Trophoblast cell (in vitro differentiated cells and primary cell): ENCODE measurements around the gene MICOS13.

Experiments used
- DNase-seq, 2 donors: peaks; one replicate each; pipeline ENCODE4 v3.0.0-alpha.2; 2016
- H2AFZ ChIP-seq: 2 replicates; pipeline ENCODE4 v1.6.1; 2013; ENCODE audit warnings: low read length, moderate library complexity, mild to moderate bottlenecking; ENCODE audit not compliant: insufficient read depth, poor library complexity
- H2AK5ac ChIP-seq: 2 replicates; pipeline ENCODE4 v1.6.1; 2013; ENCODE audit warnings: mild to moderate bottlenecking, low read length
- H2BK120ac ChIP-seq: 2 replicates; pipeline ENCODE4 v1.6.1; 2013; ENCODE audit warnings: low read length, mild to moderate bottlenecking, moderate library complexity; ENCODE audit not compliant: insufficient read depth, poor library complexity
- H2BK12ac ChIP-seq: 2 replicates; pipeline ENCODE4 v1.6.1; 2013; ENCODE audit warnings: mild to moderate bottlenecking, low read length, moderate library complexity
- H2BK5ac ChIP-seq: 2 replicates; pipeline ENCODE4 v1.6.1; 2013; ENCODE audit warnings: low read length, low read depth, moderate library complexity, mild to moderate bottlenecking; ENCODE audit not compliant: poor library complexity
- H3K14ac ChIP-seq: 2 replicates; pipeline ENCODE4 v1.6.1; 2013; ENCODE audit warnings: mild to moderate bottlenecking, low read length
- H3K18ac ChIP-seq: 2 replicates; pipeline ENCODE4 v1.6.1; 2013; ENCODE audit warnings: mild to moderate bottlenecking, low read length
- H3K23ac ChIP-seq: 2 replicates; pipeline ENCODE4 v1.6.1; 2013; ENCODE audit warnings: low read length
- H3K27ac ChIP-seq: 2 replicates; pipeline ENCODE4 v1.5.1; 2013; ENCODE audit warnings: low read depth, mild to moderate bottlenecking, inconsistent platforms, low read length, moderate library complexity
- H3K27me3 ChIP-seq: 2 replicates; pipeline ENCODE4 v1.6.1; 2013; ENCODE audit warnings: inconsistent platforms, mild to moderate bottlenecking, low read length, moderate library complexity; ENCODE audit not compliant: insufficient read depth
- H3K36me3 ChIP-seq, 2 experiments: 1 replicate in 1 of 2; 2 replicates in 1 of 2; pipeline ENCODE4 v1.6.1; 2013; ENCODE audit warnings: low read length in 2 of 2, mild to moderate bottlenecking in 2 of 2, moderate library complexity in 1 of 2; ENCODE audit not compliant: insufficient read depth in 2 of 2, control insufficient read depth in 1 of 2
- H3K4ac ChIP-seq: 2 replicates; pipeline ENCODE4 v1.6.1; 2013; ENCODE audit warnings: low read depth, mild to moderate bottlenecking, low read length, moderate library complexity
- H3K4me1 ChIP-seq, 2 experiments: 1 replicate in 1 of 2; 2 replicates in 1 of 2; pipeline ENCODE4 v1.6.1; 2013; ENCODE audit warnings: low read length in 2 of 2, mild to moderate bottlenecking in 2 of 2, moderate library complexity in 1 of 2; ENCODE audit not compliant: insufficient read depth in 2 of 2, control insufficient read depth in 1 of 2
- H3K4me2 ChIP-seq: 2 replicates; pipeline ENCODE4 v1.6.1; 2013; ENCODE audit warnings: inconsistent platforms, mild to moderate bottlenecking, low read length, moderate library complexity
- H3K4me3 ChIP-seq: 2 replicates; pipeline ENCODE4 v1.5.1; 2013; ENCODE audit warnings: mild to moderate bottlenecking, low read depth, low read length, inconsistent platforms
- H3K79me1 ChIP-seq: one replicate; pipeline ENCODE4 v1.6.1; 2013; ENCODE audit warnings: low read length
- H3K79me2 ChIP-seq: 2 replicates; pipeline ENCODE4 v1.6.1; 2013; ENCODE audit warnings: low read length, mild to moderate bottlenecking; ENCODE audit not compliant: control insufficient read depth, insufficient read depth, poor library complexity
- H3K9ac ChIP-seq: 2 replicates; pipeline ENCODE4 v1.6.1; 2013; ENCODE audit warnings: mild to moderate bottlenecking, low read length
- H3K9me3 ChIP-seq: 2 replicates; pipeline ENCODE4 v1.6.1; 2013; ENCODE audit warnings: low read depth, mild to moderate bottlenecking, control low read depth, inconsistent platforms, low read length; ENCODE audit not compliant: insufficient read depth
- H4K12ac ChIP-seq: 2 replicates; pipeline ENCODE4 v1.6.1; 2013; ENCODE audit warnings: low read depth, mild to moderate bottlenecking, low read length, moderate library complexity
- H4K8ac ChIP-seq: 2 replicates; pipeline ENCODE4 v1.6.1; 2013; ENCODE audit warnings: low read depth, mild to moderate bottlenecking, low read length, moderate library complexity
- H4K91ac ChIP-seq: one replicate; pipeline ENCODE4 v1.6.1; 2013; ENCODE audit warnings: low read depth, mild to moderate bottlenecking, low read length, moderate library complexity
- WGBS: extraction: QIAGEN DNeasy Blood & Tissue Kit; methylation state at CpG from one replicate; pipeline ENCODE4 v1.1.7; 2013; ENCODE audit warnings: missing lambda C conversion rate; ENCODE audit not compliant: insufficient read length, insufficient coverage; ENCODE audit errors: extremely low coverage; 5-methylcytosine and 5-hydroxymethylcytosine counted together

The MICOS13 gene

GRCh38 chr19:5641171-5641570, 39.1 kb downstream of the MICOS13 start:
- H3K27ac ChIP-seq: no peak overlapping the region
- no peak overlapping the region for H4K91ac ChIP-seq
- H3K4ac ChIP-seq: peak overlapping the region; percentile 19
- H3K23ac ChIP-seq: no peak overlapping the region
- no peak overlapping the region for H3K9ac ChIP-seq
- H2BK5ac ChIP-seq: no peak overlapping the region
- no peak overlapping the region for H3K18ac ChIP-seq
- no peak overlapping the region for H2BK120ac ChIP-seq
- no CpG with 5 or more reads among the region's 4 CpGs for WGBS
- DNase-seq: no peak
- H3K4me2 ChIP-seq: no peak overlapping the region
- no peaks in the 10 kb centered on the region for H3K9me3 ChIP-seq
- H3K79me2 ChIP-seq: peaks cover 5% of the 10 kb centered on the region
- H3K27me3 ChIP-seq: no peaks in the 10 kb centered on the region
- no peak overlapping the region for H2AFZ ChIP-seq
- H3K14ac ChIP-seq: no peak overlapping the region
- H3K4me1 ChIP-seq: no peaks in the 10 kb centered on the region
- H4K8ac ChIP-seq: no peak overlapping the region
- no peak overlapping the region for H4K12ac ChIP-seq
- H3K36me3 ChIP-seq: peaks cover 38 to 40% of the 10 kb centered on the region in 2 experiments
- H2AK5ac ChIP-seq: no peak overlapping the region
- H3K79me1 ChIP-seq: no peaks in the 10 kb centered on the region
- H2BK12ac ChIP-seq: no peak overlapping the region
- H3K4me3 ChIP-seq: no peak overlapping the region

GRCh38 chr19:5637971-5638370, 42.3 kb downstream of the MICOS13 start:
- no peak overlapping the region for H4K8ac ChIP-seq
- no peak overlapping the region for H2AK5ac ChIP-seq
- H3K4me2 ChIP-seq: no peak overlapping the region
- no peak overlapping the region for H2BK5ac ChIP-seq
- H3K4ac ChIP-seq: peak overlapping the region; percentile 92
- H3K27ac ChIP-seq: no peak overlapping the region
- H3K9ac ChIP-seq: no peak overlapping the region
- no peak overlapping the region for H3K4me3 ChIP-seq
- peak in 1 of 2 donors; percentile 59 for DNase-seq
- H3K18ac ChIP-seq: no peak overlapping the region
- peaks cover 22 to 26% of the 10 kb centered on the region in 2 experiments for H3K36me3 ChIP-seq
- no peak overlapping the region for H3K14ac ChIP-seq
- H3K9me3 ChIP-seq: no peaks in the 10 kb centered on the region
- no peak overlapping the region for H2BK12ac ChIP-seq
- H3K23ac ChIP-seq: no peak overlapping the region
- peaks cover 9% of the 10 kb centered on the region for H3K79me2 ChIP-seq
- H3K27me3 ChIP-seq: no peaks in the 10 kb centered on the region
- H4K12ac ChIP-seq: no peak overlapping the region
- H3K4me1 ChIP-seq: no peaks in the 10 kb centered on the region
- no peak overlapping the region for H2AFZ ChIP-seq
- H4K91ac ChIP-seq: no peak overlapping the region
- no CpG with 5 or more reads among the region's 1 CpG for WGBS
- H3K79me1 ChIP-seq: no peaks in the 10 kb centered on the region
- H2BK120ac ChIP-seq: no peak overlapping the region

DNA sequence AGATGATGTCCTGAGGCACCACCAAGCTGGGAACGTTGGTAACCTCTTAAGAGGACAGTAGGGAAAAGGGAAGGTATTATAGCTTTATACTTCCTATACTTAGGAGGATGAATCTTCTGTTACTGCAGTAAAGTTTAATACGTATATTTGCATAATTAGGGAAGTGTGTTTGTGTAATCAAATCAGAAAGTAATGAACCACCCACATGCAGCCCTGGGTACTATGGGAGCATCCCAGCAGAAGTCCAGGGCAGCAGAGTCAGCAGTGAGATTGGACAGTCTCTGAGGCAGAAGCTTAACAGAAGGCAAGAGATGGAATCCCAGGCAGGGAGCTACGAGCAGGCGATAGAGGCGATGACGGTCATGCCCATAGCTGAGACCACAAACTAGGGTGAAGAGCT, 44.9 kb downstream of the MICOS13 start:
- Histone ChIP-seq H3K18ac (no peak overlapping the region), H3K27me3 (no peaks in the 10 kb centered on the region), H2BK12ac (no peak overlapping the region), H3K79me2 (peaks cover 12% of the 10 kb centered on the region), H3K9me3 (no peaks in the 10 kb centered on the region), H3K27ac (no peak overlapping the region), H3K23ac (no peak overlapping the region), H3K36me3 (peaks cover 5 to 13% of the 10 kb centered on the region in 2 experiments), H2AFZ (no peak overlapping the region), H4K8ac (no peak overlapping the region), H2AK5ac (no peak overlapping the region), H3K4ac (peak overlapping the region; percentile 47), H2BK120ac (no peak overlapping the region), H3K14ac (no peak overlapping the region), H3K9ac (no peak overlapping the region), H3K4me2 (no peak overlapping the region), H2BK5ac (no peak overlapping the region), H3K79me1 (no peaks in the 10 kb centered on the region), H3K4me3 (no peak overlapping the region), H4K12ac (no peak overlapping the region), H3K4me1 (peaks cover 0 to 3% of the 10 kb centered on the region in 2 experiments), H4K91ac (no peak overlapping the region)
- no CpG with 5 or more reads among the region's 6 CpGs for WGBS
- DNase-seq: no peak

GRCh38 chr19:5632657-5633056, 47.7 kb downstream of the MICOS13 start:
- DNase-seq: peak in 1 of 2 donors; percentile 38
- no peak overlapping the region for H3K14ac ChIP-seq
- WGBS: no CpG with 5 or more reads among the region's 5 CpGs
- no peak overlapping the region for H2BK12ac ChIP-seq
- H4K91ac ChIP-seq: no peak overlapping the region
- H3K27me3 ChIP-seq: no peaks in the 10 kb centered on the region
- no peak overlapping the region for H3K9ac ChIP-seq
- H3K4me1 ChIP-seq: peaks cover 0 to 3% of the 10 kb centered on the region in 2 experiments
- H2AFZ ChIP-seq: no peak overlapping the region
- peaks cover 19 to 20% of the 10 kb centered on the region in 2 experiments for H3K36me3 ChIP-seq
- H3K4ac ChIP-seq: no peak overlapping the region
- no peaks in the 10 kb centered on the region for H3K79me1 ChIP-seq
- no peak overlapping the region for H3K4me2 ChIP-seq
- no peak overlapping the region for H4K12ac ChIP-seq
- H4K8ac ChIP-seq: no peak overlapping the region
- no peak overlapping the region for H3K27ac ChIP-seq
- no peak overlapping the region for H3K23ac ChIP-seq
- no peak overlapping the region for H2BK5ac ChIP-seq
- no peaks in the 10 kb centered on the region for H3K9me3 ChIP-seq
- H2AK5ac ChIP-seq: no peak overlapping the region
- peaks cover 13% of the 10 kb centered on the region for H3K79me2 ChIP-seq
- no peak overlapping the region for H3K4me3 ChIP-seq
- H2BK120ac ChIP-seq: no peak overlapping the region
- H3K18ac ChIP-seq: no peak overlapping the region
